DOHH2 (cell line): Measurements from ENCODE around the gene SPEM2.

Source experiments
- H3F3A ChIP-seq: fragments of 200-600 bp; sonication (generic), shearing (Covaris generic); 2 replicates; pipeline ENCODE4 v1.6.0; 2016; ENCODE audit warnings: antibody characterized with exemption, mild to moderate bottlenecking; ENCODE audit not compliant: control insufficient read depth, insufficient read depth
- H3K27ac ChIP-seq: fragments of 200-600 bp; sonication (generic); 2 replicates; pipeline ENCODE4 v1.5.1; 2014; ENCODE audit warnings: low read depth, mild to moderate bottlenecking, low read length, moderate library complexity
- H3K27me3 ChIP-seq: fragments of 200-600 bp; sonication (generic); 2 replicates; pipeline ENCODE4 v1.6.1; 2014; ENCODE audit warnings: mild to moderate bottlenecking, low read length, mixed read lengths; ENCODE audit not compliant: control insufficient read depth
- H3K36me3 ChIP-seq: fragments of 200-600 bp; sonication (generic); 2 replicates; pipeline ENCODE4 v1.6.1; 2014; ENCODE audit warnings: mild to moderate bottlenecking, low read length, moderate library complexity, mixed read lengths; ENCODE audit not compliant: control insufficient read depth
- H3K4me1 ChIP-seq: fragments of 200-600 bp; sonication (generic); 2 replicates; pipeline ENCODE4 v1.6.1; 2014; ENCODE audit warnings: mild to moderate bottlenecking, low read length, mixed read lengths; ENCODE audit not compliant: control insufficient read depth
- H3K4me2 ChIP-seq: fragments of 200-600 bp; sonication (generic); 2 replicates; pipeline ENCODE4 v1.6.0; 2014; ENCODE audit warnings: mild to moderate bottlenecking, low read length, moderate library complexity
- H3K4me3 ChIP-seq: fragments of 200-600 bp; sonication (generic); 2 replicates; pipeline ENCODE4 v1.5.1; 2014; ENCODE audit warnings: mild to moderate bottlenecking, low read length, mixed read lengths
- H3K79me2 ChIP-seq: fragments of 200-600 bp; sonication (generic); 2 replicates; pipeline ENCODE4 v1.6.1; 2014; ENCODE audit warnings: mild to moderate bottlenecking, low read length, mixed read lengths; ENCODE audit not compliant: control insufficient read depth
- H3K9me2 ChIP-seq: fragments of 200-600 bp; sonication (generic); replicated peaks from 2 replicates; pipeline ENCODE4 v1.6.1; 2014; ENCODE audit warnings: mild to moderate bottlenecking, low read length, mixed read lengths; ENCODE audit not compliant: control insufficient read depth
- H3K9me3 ChIP-seq: fragments of 200-600 bp; sonication (generic); 2 replicates; pipeline ENCODE4 v1.6.1; 2014; ENCODE audit warnings: antibody characterized with exemption, low read length, mixed read lengths; ENCODE audit not compliant: control insufficient read depth, insufficient read depth
- H4K20me1 ChIP-seq: fragments of 200-600 bp; sonication (generic); 2 replicates; pipeline ENCODE4 v1.6.0; 2014; ENCODE audit warnings: low read depth, mild to moderate bottlenecking, antibody characterized with exemption, low read length, moderate library complexity; ENCODE audit not compliant: control insufficient read depth, insufficient read depth
- CTCF ChIP-seq: fragments of 200-600 bp; sonication (generic); IDR thresholded peaks from one replicate; pipeline ENCODE4 v1.5.1; 2014; ENCODE audit warnings: antibody characterized with exemption, mild to moderate bottlenecking, low read depth, low read length; ENCODE audit not compliant: poor library complexity, severe bottlenecking
- EZH2phosphoT487 ChIP-seq: fragments of 200-600 bp; sonication (generic); IDR thresholded peaks from 2 replicates; pipeline ENCODE4 v1.6.1; 2017; ENCODE audit warnings: borderline replicate concordance, mild to moderate bottlenecking, antibody characterized with exemption, low read length, moderate library complexity, mixed read lengths

The SPEM2 gene

GRCh38 chr17:7442142-7442541 lies 16.7 kb downstream of the SPEM2 start:
- Histone ChIP-seq H3K79me2 (no peaks in the 10 kb centered on the region), H3F3A (no peaks in the 10 kb centered on the region), H4K20me1 (peaks cover 5% of the 10 kb centered on the region; the same call in 1 of the 2 replicates), H3K4me3 (no peak overlapping the region), H3K27me3 (peaks cover 67% of the 10 kb centered on the region), H3K27ac (no peak overlapping the region), H3K36me3 (no peaks in the 10 kb centered on the region), H3K4me2 (no peak overlapping the region), H3K9me3 (no peaks in the 10 kb centered on the region), H3K9me2 (no peaks in the 10 kb centered on the region), H3K4me1 (peaks cover 51% of the 10 kb centered on the region)
- TF ChIP-seq EZH2phosphoT487 (no peak), CTCF (no peak)

- H3K4me3 ChIP-seq, result no peak overlapping the region
- no peaks in the 10 kb centered on the region for H3K36me3 ChIP-seq
- peaks cover 35% of the 10 kb centered on the region for H3K4me1 ChIP-seq
- no peaks in the 10 kb centered on the region for H3K79me2 ChIP-seq
- TF ChIP-seq EZH2phosphoT487 (no peak), CTCF (no peak)
- no peaks in the 10 kb centered on the region for H3K9me2 ChIP-seq
- H3K27ac ChIP-seq, result no peak overlapping the region
- peaks cover 64% of the 10 kb centered on the region for H3K27me3 ChIP-seq
- H3K4me2 ChIP-seq, result no peak overlapping the region
- H4K20me1 ChIP-seq, result peaks cover 2% of the 10 kb centered on the region; the same call in 1 of the 2 replicates
- H3F3A ChIP-seq, result no peaks in the 10 kb centered on the region
- H3K9me3 ChIP-seq, result no peaks in the 10 kb centered on the region
Observed at GRCh38 chr17:7443499-7444485, 18.4 kb downstream of the SPEM2 start.

GRCh38 chr17:7444682-7445618 lies 19.5 kb downstream of the SPEM2 start, which contains the start of gene CHRNB1:
TSS of gene CHRNB1 (plus strand) at chr17:7445061. CDS start at chr17:7445128, 67 bp downstream.
- Histone ChIP-seq H3K27ac (no peak within 1 kb of the TSS), H3K4me2 (peak within 1 kb of the TSS; percentile 53), H3K36me3 (no peaks in the 10 kb centered on the region), H3K4me1 (peaks cover 24% of the 10 kb centered on the region), H4K20me1 (no peaks in the 10 kb centered on the region; the same call in 1 of the 2 replicates), H3K9me2 (no peaks in the 10 kb centered on the region), H3K27me3 (peaks cover 52% of the 10 kb centered on the region), H3K9me3 (no peaks in the 10 kb centered on the region), H3F3A (no peaks in the 10 kb centered on the region), H3K4me3 (peak within 1 kb of the TSS; percentile 35; the same call in 1 of the 2 replicates), H3K79me2 (no peaks in the 10 kb centered on the region)
- TF ChIP-seq EZH2phosphoT487 (no peak; the same call in 1 of the 2 replicates), CTCF (no peak)
